Hepatocyte (in vitro differentiated cells): ENCODE data around the gene PAK5. TPM values are rescaled to one million over a fixed set of nuclear protein-coding genes. Genes with fewer than 3 reads are reported as not detected.

ENCODE experiments used
- DNase-seq: peaks from one replicate; pipeline ENCODE4 v3.0.0-alpha.2; 2016; ENCODE audit warnings: low spot score
- H2AFZ ChIP-seq: fragments of 200-600 bp; sonication (generic); 2 replicates; pipeline ENCODE4 v1.6.0; 2016; ENCODE audit warnings: antibody characterized with exemption, mild to moderate bottlenecking
- H3K27ac ChIP-seq: fragments of 200-600 bp; sonication (generic); 2 replicates; pipeline ENCODE4 v1.5.1; 2016; ENCODE audit warnings: mild to moderate bottlenecking
- H3K27me3 ChIP-seq: fragments of 200-600 bp; sonication (generic); 2 replicates; pipeline ENCODE4 v1.6.1; 2016
- H3K36me3 ChIP-seq: fragments of 200-600 bp; sonication (generic); replicated peaks from 2 replicates; pipeline ENCODE4 v1.5.1; 2016; ENCODE audit warnings: low read depth; ENCODE audit not compliant: insufficient read depth
- H3K4me1 ChIP-seq: fragments of 200-600 bp; sonication (generic); 2 replicates; pipeline ENCODE4 v1.5.1; 2016; ENCODE audit warnings: mild to moderate bottlenecking, moderate library complexity; ENCODE audit not compliant: insufficient read depth
- H3K4me2 ChIP-seq: fragments of 200-600 bp; sonication (generic); 2 replicates; pipeline ENCODE4 v1.6.0; 2016
- H3K4me3 ChIP-seq: fragments of 200-600 bp; sonication (generic); 2 replicates; pipeline ENCODE4 v1.5.1; 2016; ENCODE audit warnings: mild to moderate bottlenecking
- H3K79me2 ChIP-seq: fragments of 200-600 bp; sonication (generic); 2 replicates; pipeline ENCODE4 v1.6.0; 2017; ENCODE audit warnings: mild to moderate bottlenecking
- H3K9me2 ChIP-seq: fragments of 200-600 bp; sonication (generic); replicated peaks from 2 replicates; pipeline ENCODE4 v1.6.0; 2017; ENCODE audit warnings: mild to moderate bottlenecking; ENCODE audit not compliant: insufficient read depth
- H3K9me3 ChIP-seq: fragments of 200-600 bp; sonication (generic); 2 replicates; pipeline ENCODE4 v1.5.1; 2016; ENCODE audit warnings: low read depth, mild to moderate bottlenecking
- H4K20me1 ChIP-seq: fragments of 200-600 bp; sonication (generic); 2 replicates; pipeline ENCODE4 v1.6.0; 2016; ENCODE audit warnings: mild to moderate bottlenecking; ENCODE audit not compliant: insufficient read depth, poor library complexity, severe bottlenecking
- EZH2 ChIP-seq: fragments of 200-600 bp; sonication (generic); IDR thresholded peaks from 2 replicates; pipeline ENCODE4 v1.6.1; 2016; ENCODE audit warnings: antibody characterized with exemption, mild to moderate bottlenecking, borderline replicate concordance
- EZH2phosphoT487 ChIP-seq: fragments of 200-600 bp; sonication (generic); IDR thresholded peaks from one replicate; pipeline ENCODE4 v1.6.1; 2018; ENCODE audit warnings: antibody characterized with exemption, mild to moderate bottlenecking, low read depth, moderate library complexity; ENCODE audit not compliant: unreplicated experiment, severe bottlenecking
- WGBS: methylation state at CpG from one replicate; pipeline ENCODE4 v1.1.6; 2016; ENCODE audit warnings: low lambda C conversion rate; ENCODE audit errors: missing lambda C conversion rate; 5-methylcytosine and 5-hydroxymethylcytosine counted together
- polyA plus RNA-seq: library from polyadenylated mRNA; unstranded; fragments of >200 nt; fragmentation: Nextera tagmentation; extraction: Ambion mirVana; gene quantifications from 2 replicates; pipeline ENCODE4 v1.2.1, GENCODE V29; 2016
- total RNA-seq: library from RNA; depleted of rRNA; stranded (reverse); fragments of >200 nt; gene quantifications from 2 replicates; pipeline ENCODE4 v1.2.3, GENCODE V29; 2014
- TF ChIP-seq, protein P1 (sequence below): fragments of 200-600 bp; sonication (generic); IDR thresholded peaks from 2 replicates; pipeline ENCODE4 v1.5.1; 2016; ENCODE audit warnings: antibody characterized with exemption, mild to moderate bottlenecking; ENCODE audit not compliant: poor library complexity

Gene PAK5
- total and polyA plus RNA-seq, 2 experiments from 2014 or later: 0.56 to 0.97 TPM

DNA sequence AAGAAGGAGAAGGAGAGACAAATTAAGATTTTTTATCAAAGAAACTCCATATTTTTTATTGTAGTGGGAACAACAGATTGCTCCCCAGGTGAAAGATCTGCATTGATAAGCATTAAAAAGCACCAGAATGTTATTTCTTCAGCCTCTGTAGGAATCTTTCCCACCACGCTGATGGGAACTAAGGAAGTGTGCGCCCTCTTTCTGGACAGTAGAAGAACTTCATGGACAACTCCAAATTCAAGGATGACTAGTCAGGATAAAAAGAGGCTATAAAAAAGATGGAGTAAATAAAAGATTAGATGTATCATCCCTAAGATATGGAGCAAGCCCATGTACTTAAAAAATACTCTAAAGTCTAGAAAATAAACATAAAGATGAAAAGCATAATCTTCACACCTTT lies 45.8 kb upstream of the PAK5 start:
- Histone ChIP-seq H4K20me1 (no peaks in the 10 kb centered on the region), H3K27ac (no peak overlapping the region), H3K79me2 (no peaks in the 10 kb centered on the region), H3K36me3 (no peaks in the 10 kb centered on the region), H3K27me3 (no peaks in the 10 kb centered on the region), H3K9me2 (no peaks in the 10 kb centered on the region), H3K4me2 (no peak overlapping the region), H3K4me3 (no peak overlapping the region), H2AFZ (no peak overlapping the region), H3K9me3 (no peaks in the 10 kb centered on the region), H3K4me1 (peaks cover 4% of the 10 kb centered on the region)
- no peak for DNase-seq
- 32% methylated on average over 2 of the region's 2 CpGs for WGBS
- TF ChIP-seq EZH2: no peak
- TF ChIP-seq, protein P1, sequence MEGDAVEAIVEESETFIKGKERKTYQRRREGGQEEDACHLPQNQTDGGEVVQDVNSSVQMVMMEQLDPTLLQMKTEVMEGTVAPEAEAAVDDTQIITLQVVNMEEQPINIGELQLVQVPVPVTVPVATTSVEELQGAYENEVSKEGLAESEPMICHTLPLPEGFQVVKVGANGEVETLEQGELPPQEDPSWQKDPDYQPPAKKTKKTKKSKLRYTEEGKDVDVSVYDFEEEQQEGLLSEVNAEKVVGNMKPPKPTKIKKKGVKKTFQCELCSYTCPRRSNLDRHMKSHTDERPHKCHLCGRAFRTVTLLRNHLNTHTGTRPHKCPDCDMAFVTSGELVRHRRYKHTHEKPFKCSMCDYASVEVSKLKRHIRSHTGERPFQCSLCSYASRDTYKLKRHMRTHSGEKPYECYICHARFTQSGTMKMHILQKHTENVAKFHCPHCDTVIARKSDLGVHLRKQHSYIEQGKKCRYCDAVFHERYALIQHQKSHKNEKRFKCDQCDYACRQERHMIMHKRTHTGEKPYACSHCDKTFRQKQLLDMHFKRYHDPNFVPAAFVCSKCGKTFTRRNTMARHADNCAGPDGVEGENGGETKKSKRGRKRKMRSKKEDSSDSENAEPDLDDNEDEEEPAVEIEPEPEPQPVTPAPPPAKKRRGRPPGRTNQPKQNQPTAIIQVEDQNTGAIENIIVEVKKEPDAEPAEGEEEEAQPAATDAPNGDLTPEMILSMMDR: peak; percentile 39

DNA sequence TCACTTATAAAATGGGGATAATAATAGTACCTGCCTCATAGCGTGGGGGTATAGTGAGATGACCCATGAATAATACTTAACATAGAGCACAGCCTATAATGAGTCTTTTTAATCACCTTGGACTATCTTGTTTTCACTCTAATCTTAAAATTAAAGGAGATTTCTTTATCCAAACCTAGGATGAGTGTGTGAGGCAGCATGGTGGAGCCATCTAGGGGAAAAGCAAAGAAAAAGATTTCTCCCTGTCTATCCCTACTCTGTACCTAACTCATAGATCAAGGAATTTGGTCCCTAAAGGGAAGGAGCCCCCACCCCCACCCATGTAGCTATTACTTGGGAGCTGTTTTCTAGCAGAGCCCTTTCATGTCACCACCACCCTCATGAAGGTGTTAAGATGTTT lies 45.2 kb upstream of the PAK5 start:
- Histone ChIP-seq H3K27ac (no peak overlapping the region), H3K79me2 (no peaks in the 10 kb centered on the region), H3K9me3 (no peaks in the 10 kb centered on the region), H2AFZ (no peak overlapping the region), H3K4me2 (no peak overlapping the region), H4K20me1 (no peaks in the 10 kb centered on the region), H3K27me3 (no peaks in the 10 kb centered on the region), H3K4me1 (peaks cover 4% of the 10 kb centered on the region), H3K36me3 (no peaks in the 10 kb centered on the region), H3K4me3 (no peak overlapping the region), H3K9me2 (no peaks in the 10 kb centered on the region)
- WGBS: 35% methylated on average over 1 of the region's 1 CpG
- DNase-seq: peak; percentile 9
- TF ChIP-seq, protein P1: peak; percentile 43
- TF ChIP-seq EZH2phosphoT487 (no peak), EZH2 (no peak)

DNA sequence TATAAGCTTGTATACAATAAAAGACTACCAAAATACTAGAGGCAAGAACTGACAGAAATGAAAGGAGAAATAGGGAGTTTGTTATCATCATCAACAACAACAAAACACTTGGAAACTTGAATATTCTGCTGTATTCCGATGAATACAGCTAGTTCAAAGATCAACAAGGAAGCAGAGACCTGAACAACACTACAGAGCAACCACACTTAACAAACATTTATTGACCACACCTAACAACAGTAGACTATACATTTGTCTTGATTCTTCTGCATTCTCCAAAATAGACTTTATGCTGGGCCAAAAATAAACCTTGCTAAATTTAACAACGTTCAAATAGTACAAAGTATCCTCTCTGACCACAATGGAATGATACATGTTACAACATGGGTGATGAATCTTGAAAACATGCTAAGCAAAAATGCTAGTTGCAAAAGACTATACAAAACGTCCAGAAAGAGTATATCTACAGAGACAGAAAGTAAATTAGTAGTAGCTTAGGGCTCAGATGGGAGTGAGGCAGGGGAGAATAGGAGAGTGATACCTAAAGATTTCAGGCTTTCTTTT lies 39.1 kb upstream of the PAK5 start:
- Histone ChIP-seq H3K9me2 (no peaks in the 10 kb centered on the region), H3K27me3 (no peaks in the 10 kb centered on the region), H3K36me3 (no peaks in the 10 kb centered on the region), H3K79me2 (no peaks in the 10 kb centered on the region), H4K20me1 (no peaks in the 10 kb centered on the region), H2AFZ (no peak overlapping the region), H3K4me1 (no peaks in the 10 kb centered on the region), H3K4me2 (no peak overlapping the region), H3K9me3 (no peaks in the 10 kb centered on the region), H3K27ac (no peak overlapping the region), H3K4me3 (no peak overlapping the region)
- DNase-seq: no peak
- TF ChIP-seq EZH2 (no peak), EZH2phosphoT487 (no peak)
- TF ChIP-seq, protein P1: no peak
- WGBS: 60% methylated on average over 3 of the region's 3 CpGs
